ENCODE measurements around the gene ARFGEF2.

The ARFGEF2 gene

GRCh38 chr20:48880331-48880730 is 41.2 kb upstream of the ARFGEF2 start:
- Histone ChIP-seq H3K36me3 (ENCODE audit: insufficient read depth, low read length) (no peaks in the 10 kb centered on the region), H3K4me2 (ENCODE audit: insufficient read depth, low read length) (no peak overlapping the region), H3K9ac (ENCODE audit: low read depth, low read length) (no peak overlapping the region), H3K79me2 (ENCODE audit: insufficient read depth, low read length) (no peaks in the 10 kb centered on the region), H3K4me3 (ENCODE audit: low read depth in 1 of 2, low read length in 2 of 2) (no peak overlapping the region), H3K27me3 (ENCODE audit: insufficient read depth, low read length, poor library complexity) (no peaks in the 10 kb centered on the region), H4K20me1 (ENCODE audit: insufficient read depth, low read length) (peaks cover 4% of the 10 kb centered on the region; the same call in 1 of the 2 replicates), H3K27ac (ENCODE audit: low read length) (no peak overlapping the region), H2AFZ (ENCODE audit: low read depth, low read length) (no peak overlapping the region), H3K4me1 (ENCODE audit: insufficient read depth, low read length) (no peaks in the 10 kb centered on the region), H3K9me3 (ENCODE audit: insufficient read depth, low read length, severe bottlenecking) (no peaks in the 10 kb centered on the region)
- ATAC-seq (ENCODE audit: insufficient read depth, low read depth) = no peak
- DNase-seq = no peak
- TF ChIP-seq CTCF (IDR thresholded peaks at IDR 0.05; ENCODE audit: borderline replicate concordance, extremely low read depth, low read length, poor library complexity, severe bottlenecking) (no peak), EZH2 (IDR thresholded peaks at IDR 0.05; ENCODE audit: borderline replicate concordance, low read depth, low read length, severe bottlenecking) (no peak)

GRCh38 chr20:48880981-48881657 is 40.4 kb upstream of the ARFGEF2 start:
- Histone ChIP-seq H4K20me1 (ENCODE audit: insufficient read depth, low read length) (no peaks in the 10 kb centered on the region), H3K9me3 (ENCODE audit: insufficient read depth, low read length, severe bottlenecking) (no peaks in the 10 kb centered on the region), H2AFZ (ENCODE audit: low read depth, low read length) (no peak overlapping the region), H3K4me2 (ENCODE audit: insufficient read depth, low read length) (no peak overlapping the region), H3K79me2 (ENCODE audit: insufficient read depth, low read length) (no peaks in the 10 kb centered on the region), H3K27me3 (ENCODE audit: insufficient read depth, low read length, poor library complexity) (no peaks in the 10 kb centered on the region), H3K9ac (ENCODE audit: low read depth, low read length) (no peak overlapping the region), H3K36me3 (ENCODE audit: insufficient read depth, low read length) (no peaks in the 10 kb centered on the region), H3K4me3 (ENCODE audit: low read depth in 1 of 2, low read length in 2 of 2) (no peak overlapping the region), H3K4me1 (ENCODE audit: insufficient read depth, low read length) (no peaks in the 10 kb centered on the region), H3K27ac (ENCODE audit: low read length) (no peak overlapping the region)
- DNase-seq = no peak
- no peak for ATAC-seq (ENCODE audit: insufficient read depth, low read depth)
- TF ChIP-seq CTCF (IDR thresholded peaks at IDR 0.05; ENCODE audit: borderline replicate concordance, extremely low read depth, low read length, poor library complexity, severe bottlenecking) = no peak
- TF ChIP-seq EZH2 (IDR thresholded peaks at IDR 0.05; ENCODE audit: borderline replicate concordance, low read depth, low read length, severe bottlenecking) = no peak

- Histone ChIP-seq H3K4me1 (ENCODE audit: insufficient read depth, low read length) (no peaks in the 10 kb centered on the region), H3K79me2 (ENCODE audit: insufficient read depth, low read length) (no peaks in the 10 kb centered on the region), H4K20me1 (ENCODE audit: insufficient read depth, low read length) (no peaks in the 10 kb centered on the region), H3K4me3 (ENCODE audit: low read depth in 1 of 2, low read length in 2 of 2) (no peak overlapping the region), H3K4me2 (ENCODE audit: insufficient read depth, low read length) (no peak overlapping the region), H3K27me3 (ENCODE audit: insufficient read depth, low read length, poor library complexity) (no peaks in the 10 kb centered on the region), H2AFZ (ENCODE audit: low read depth, low read length) (no peak overlapping the region), H3K9ac (ENCODE audit: low read depth, low read length) (no peak overlapping the region), H3K36me3 (ENCODE audit: insufficient read depth, low read length) (no peaks in the 10 kb centered on the region), H3K27ac (ENCODE audit: low read length) (no peak overlapping the region), H3K9me3 (ENCODE audit: insufficient read depth, low read length, severe bottlenecking) (no peaks in the 10 kb centered on the region)
- DNase-seq (no peak), ATAC-seq (ENCODE audit: insufficient read depth, low read depth) (no peak)
- TF ChIP-seq EZH2 (IDR thresholded peaks at IDR 0.05; ENCODE audit: borderline replicate concordance, low read depth, low read length, severe bottlenecking) (no peak), CTCF (IDR thresholded peaks at IDR 0.05; ENCODE audit: borderline replicate concordance, extremely low read depth, low read length, poor library complexity, severe bottlenecking) (no peak)
These were observed 36.3 kb upstream of the ARFGEF2 start for GRCh38 chr20:48885237-48885636.
